HG02588 (cell line): ENCODE measurements around the gene SLF2.
A peak's percentile ranks its signal among the peaks of the same experiment; 100 is the strongest.

Source experiments
- ATAC-seq: cut with Tn5 transposase; IDR thresholded peaks from one replicate; pipeline ENCODE4 v1.9.1; 2021; ENCODE audit warnings: mild to moderate bottlenecking, moderate library complexity; ENCODE audit not compliant: unreplicated experiment

SLF2 gene

GRCh38 chr10:101011517-101012423 lies 99.0 kb downstream of the SLF2 start:
- ATAC-seq = no peak

- ATAC-seq = no peak
Observed at GRCh38 chr10:101012525-101013364, 100.0 kb downstream of the SLF2 start.

- ATAC-seq = no peak
Observed at GRCh38 chr10:101013365-101013825, 100.6 kb downstream of the SLF2 start.

DNA sequence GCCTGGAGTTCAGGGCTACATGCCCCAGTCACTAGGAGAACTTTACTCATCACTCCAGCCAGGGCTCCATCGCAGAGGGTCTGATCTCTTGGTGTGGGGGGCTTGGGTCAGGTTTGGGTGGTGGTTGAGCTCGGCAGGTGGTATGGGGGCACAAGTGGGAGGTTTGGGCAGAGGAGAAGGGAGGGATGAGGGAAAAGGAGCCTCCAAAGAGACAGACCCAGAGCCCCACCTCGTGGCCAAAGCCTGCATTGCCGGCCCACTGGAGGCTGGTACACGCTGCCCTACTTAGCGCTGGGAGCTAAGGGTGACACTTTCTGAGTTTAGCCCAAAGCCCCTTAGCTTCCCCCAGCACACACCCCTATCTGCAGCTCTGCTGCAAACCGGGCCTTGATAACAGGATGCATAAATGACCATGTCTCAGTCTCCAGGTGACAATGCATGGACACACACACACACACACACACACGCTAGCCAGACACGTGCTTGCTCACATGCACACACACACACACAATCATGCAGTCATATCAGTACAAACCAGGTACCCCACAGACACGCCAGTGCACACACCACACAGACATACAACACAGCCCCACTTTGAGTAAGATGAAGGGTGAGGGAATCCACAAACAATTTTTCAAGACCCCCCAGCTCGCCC lies 101.6 kb downstream of the SLF2 start:
- peak; percentile 40 for ATAC-seq
